Bronchial epithelial cell (primary cell): ENCODE measurements around the gene INPP5B. TPM values are rescaled to one million over a fixed set of nuclear protein-coding genes. Genes with fewer than 3 reads are reported as not detected.

Source experiments
- DNase-seq: peaks from one replicate; pipeline ENCODE4 v3.0.0-alpha.2; 2010; ENCODE audit warnings: low read depth
- FAIRE-seq: peaks from 2 replicates; lab custom pipeline; 2011; peaks lifted over from hg19 to GRCh38; lab: Jason Lieb, UNC
- H3K27me3 ChIP-seq: 2 replicates; pipeline ENCODE4 v1.5.1; 2011; ENCODE audit warnings: low read length; ENCODE audit not compliant: control insufficient read depth, insufficient read depth
- H3K36me3 ChIP-seq: 2 replicates; pipeline ENCODE4 v1.5.1; 2011; ENCODE audit warnings: low read length; ENCODE audit not compliant: control insufficient read depth, insufficient read depth
- H3K4me3 ChIP-seq: 2 replicates; pipeline ENCODE4 v1.5.1; 2011; ENCODE audit warnings: mild to moderate bottlenecking, low read depth, low read length, control low read depth
- total RNA-seq: library from RNA; depleted of rRNA; stranded (reverse); fragments of >200 nt; gene quantifications from 2 replicates; pipeline ENCODE4 v1.2.1, GENCODE V29; 2014
- TF ChIP-seq, protein P1 (sequence below): IDR thresholded peaks from 2 replicates; pipeline ENCODE4 v1.5.1; 2011; ENCODE audit warnings: mild to moderate bottlenecking, moderate library complexity, low read length, control low read depth, inconsistent platforms; ENCODE audit not compliant: insufficient read depth, severe bottlenecking

INPP5B gene
- total RNA-seq, 1 donor from 2014 or later = 8.4 TPM

DNA sequence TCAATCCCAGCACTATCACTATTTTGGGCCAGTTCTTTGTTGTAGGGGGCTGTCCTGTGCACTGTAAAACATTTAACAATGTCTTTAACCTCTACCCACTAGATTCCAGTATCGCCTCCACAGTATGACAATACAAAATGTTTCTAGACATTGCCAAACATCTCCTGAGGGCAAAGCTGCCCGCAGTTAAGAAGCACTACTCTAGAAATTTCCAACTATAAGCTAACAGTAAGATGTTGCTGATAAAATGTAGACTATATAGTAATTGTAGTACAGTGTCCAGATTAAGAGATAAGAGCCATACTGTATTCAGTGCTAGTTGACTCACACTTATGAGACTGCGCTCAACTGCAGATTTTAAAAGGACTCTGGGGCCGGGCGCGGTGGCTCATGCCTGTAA lies 92.4 kb downstream of the INPP5B start:
- FAIRE-seq (no peak), DNase-seq (no peak)
- Histone ChIP-seq H3K27me3 (no peaks in the 10 kb centered on the region), H3K4me3 (no peak overlapping the region), H3K36me3 (peaks cover 11% of the 10 kb centered on the region)
- TF ChIP-seq, protein P1, sequence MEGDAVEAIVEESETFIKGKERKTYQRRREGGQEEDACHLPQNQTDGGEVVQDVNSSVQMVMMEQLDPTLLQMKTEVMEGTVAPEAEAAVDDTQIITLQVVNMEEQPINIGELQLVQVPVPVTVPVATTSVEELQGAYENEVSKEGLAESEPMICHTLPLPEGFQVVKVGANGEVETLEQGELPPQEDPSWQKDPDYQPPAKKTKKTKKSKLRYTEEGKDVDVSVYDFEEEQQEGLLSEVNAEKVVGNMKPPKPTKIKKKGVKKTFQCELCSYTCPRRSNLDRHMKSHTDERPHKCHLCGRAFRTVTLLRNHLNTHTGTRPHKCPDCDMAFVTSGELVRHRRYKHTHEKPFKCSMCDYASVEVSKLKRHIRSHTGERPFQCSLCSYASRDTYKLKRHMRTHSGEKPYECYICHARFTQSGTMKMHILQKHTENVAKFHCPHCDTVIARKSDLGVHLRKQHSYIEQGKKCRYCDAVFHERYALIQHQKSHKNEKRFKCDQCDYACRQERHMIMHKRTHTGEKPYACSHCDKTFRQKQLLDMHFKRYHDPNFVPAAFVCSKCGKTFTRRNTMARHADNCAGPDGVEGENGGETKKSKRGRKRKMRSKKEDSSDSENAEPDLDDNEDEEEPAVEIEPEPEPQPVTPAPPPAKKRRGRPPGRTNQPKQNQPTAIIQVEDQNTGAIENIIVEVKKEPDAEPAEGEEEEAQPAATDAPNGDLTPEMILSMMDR = no peak

DNA sequence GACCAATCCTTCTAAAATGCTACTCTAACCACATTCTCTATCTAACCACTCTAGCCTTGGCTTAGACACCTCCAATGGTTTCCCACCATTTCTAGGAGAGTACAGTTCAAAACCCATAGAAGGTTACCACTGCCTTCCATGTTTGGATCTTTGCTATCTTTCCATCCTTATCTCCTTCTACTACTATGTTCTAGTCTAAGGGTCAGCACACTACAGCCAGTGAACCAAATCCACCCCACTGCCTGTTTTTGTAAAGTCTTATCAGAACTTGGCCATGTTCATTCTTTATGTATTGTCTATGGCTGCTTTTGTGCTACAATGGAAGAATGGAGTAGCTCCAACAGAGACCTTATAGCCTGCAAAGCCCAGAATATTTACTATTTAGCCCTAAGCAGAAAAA lies 93.7 kb downstream of the INPP5B start:
- peaks cover 11% of the 10 kb centered on the region for H3K36me3 ChIP-seq
- DNase-seq (no peak), FAIRE-seq (no peak)
- TF ChIP-seq, protein P1 = no peak
- H3K4me3 ChIP-seq = no peak overlapping the region
- H3K27me3 ChIP-seq = no peaks in the 10 kb centered on the region

DNA sequence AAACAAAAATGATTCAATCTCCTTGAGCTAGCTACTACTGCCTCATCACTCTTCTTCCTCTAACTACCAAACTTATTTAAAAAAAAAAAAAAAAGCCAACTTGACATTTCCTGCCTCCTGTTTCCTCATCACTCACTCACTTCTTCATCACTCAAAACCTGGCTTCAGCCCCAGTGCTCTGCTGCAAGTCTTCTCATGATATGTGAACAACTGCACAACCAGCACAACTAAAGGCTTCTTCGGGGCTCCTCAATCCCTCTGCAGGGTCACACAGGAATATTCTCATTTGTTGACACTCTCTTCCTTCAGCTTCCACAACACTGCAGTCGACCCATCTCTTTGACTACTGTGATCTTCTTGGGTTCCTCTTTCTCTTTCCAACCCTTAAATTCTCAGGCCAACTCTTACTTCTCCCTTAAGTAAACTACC lies 95.1 kb downstream of the INPP5B start:
- TF ChIP-seq, protein P1 = no peak
- H3K27me3 ChIP-seq = no peaks in the 10 kb centered on the region
- no peak overlapping the region for H3K4me3 ChIP-seq
- peak; percentile 59 for DNase-seq
- H3K36me3 ChIP-seq = peaks cover 8% of the 10 kb centered on the region
- FAIRE-seq = no peak

DNA sequence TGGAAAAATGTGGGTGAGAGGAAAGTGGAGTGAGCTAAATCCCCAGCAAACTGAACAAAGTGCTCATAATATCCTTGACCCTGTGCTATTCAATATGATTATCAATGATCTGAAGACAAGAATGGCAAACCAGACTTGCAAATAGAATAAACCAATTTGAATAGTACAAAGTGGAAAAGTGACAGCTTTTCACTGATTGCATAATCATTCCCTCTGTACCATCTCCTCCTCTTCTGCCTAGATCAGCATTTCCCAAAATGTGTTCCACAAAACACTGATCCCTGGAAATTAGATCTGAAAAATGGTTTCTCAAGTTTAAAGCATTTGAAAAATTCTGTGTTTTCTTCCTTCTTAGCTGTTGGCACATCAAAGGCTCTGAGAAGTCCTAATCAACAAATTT lies 95.6 kb downstream of the INPP5B start:
- DNase-seq (no peak), FAIRE-seq (no peak)
- Histone ChIP-seq H3K4me3 (no peak overlapping the region), H3K27me3 (no peaks in the 10 kb centered on the region), H3K36me3 (peaks cover 8% of the 10 kb centered on the region)
- TF ChIP-seq, protein P1 = no peak

DNA sequence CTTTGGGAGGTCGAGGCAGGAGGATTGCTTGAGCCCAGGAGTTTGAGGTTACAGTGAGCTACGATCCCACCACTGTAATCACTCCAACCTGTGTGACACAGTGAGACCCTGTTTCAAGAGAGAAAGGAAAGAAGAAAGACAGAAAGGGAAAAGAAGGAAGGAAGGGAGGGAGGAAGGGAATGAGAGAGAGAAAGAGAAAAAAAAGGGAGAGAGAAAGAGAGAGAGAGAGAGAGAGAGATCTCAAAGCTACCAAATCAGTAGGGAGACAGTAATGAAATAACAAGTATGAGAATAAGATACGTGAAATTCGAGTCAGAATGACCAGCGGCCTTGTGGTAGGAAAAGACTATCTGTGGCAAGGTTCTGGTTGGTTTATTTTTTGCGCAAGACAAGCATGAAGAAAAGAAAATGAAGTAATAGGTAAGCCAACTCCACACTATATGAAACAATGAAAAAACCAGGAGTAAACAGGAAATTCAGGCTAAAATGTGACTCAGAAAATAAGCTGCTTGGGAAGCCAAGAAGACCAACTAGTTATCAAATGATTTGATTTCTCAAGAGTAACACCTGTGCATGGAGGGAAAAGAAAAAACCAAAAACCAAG lies 96.4 kb downstream of the INPP5B start:
- DNase-seq (peak; percentile 88), FAIRE-seq (no peak)
- H3K4me3 ChIP-seq = no peak overlapping the region
- TF ChIP-seq, protein P1 = no peak
- H3K27me3 ChIP-seq = no peaks in the 10 kb centered on the region
- H3K36me3 ChIP-seq = peaks cover 8% of the 10 kb centered on the region

DNA sequence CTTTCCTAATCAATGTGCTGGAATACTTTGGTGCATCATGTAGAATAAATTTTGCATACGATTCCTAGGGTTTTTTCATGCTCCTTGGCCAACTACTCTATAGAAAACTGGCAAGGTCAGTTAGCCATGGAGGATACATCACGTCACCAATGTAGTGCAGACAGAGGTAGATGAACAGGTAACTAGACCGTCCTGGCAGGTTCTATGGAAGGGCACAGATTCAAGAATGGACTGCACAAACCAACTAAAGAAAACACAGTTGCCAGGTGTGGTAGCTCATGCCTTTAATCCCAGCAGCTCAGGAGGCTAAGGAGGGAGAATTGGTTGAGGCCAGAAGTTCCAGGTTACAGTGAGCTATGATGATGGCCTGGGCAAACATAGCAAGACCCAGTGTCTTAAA lies 97.4 kb downstream of the INPP5B start:
- Histone ChIP-seq H3K36me3 (peaks cover 7% of the 10 kb centered on the region), H3K27me3 (no peaks in the 10 kb centered on the region), H3K4me3 (no peak overlapping the region)
- TF ChIP-seq, protein P1 = no peak
- DNase-seq = no peak
- no peak for FAIRE-seq
